Osteocyte (in vitro differentiated cells): ENCODE measurements around the gene CFAP46. TPM values are rescaled to one million over a fixed set of nuclear protein-coding genes. Genes with fewer than 3 reads are reported as not detected.

Source experiments
- DNase-seq: peaks from one replicate; pipeline ENCODE4 v3.0.0; 2021; ENCODE audit warnings: mixed read lengths; ENCODE audit not compliant: unreplicated experiment; ENCODE audit errors: extremely low spot score
- H3K27ac Mint-ChIP-seq: one replicate; pipeline ENCODE4 v1.8.0; 2021; ENCODE audit warnings: mild to moderate bottlenecking, mixed read lengths; ENCODE audit not compliant: unreplicated experiment
- H3K27me3 Mint-ChIP-seq: one replicate; pipeline ENCODE4 v1.8.0; 2021; ENCODE audit warnings: mixed read lengths; ENCODE audit not compliant: unreplicated experiment
- H3K36me3 Mint-ChIP-seq: one replicate; pipeline ENCODE4 v1.8.0; 2021; ENCODE audit warnings: mixed read lengths; ENCODE audit not compliant: unreplicated experiment
- H3K4me1 Mint-ChIP-seq: one replicate; pipeline ENCODE4 v1.8.0; 2021; ENCODE audit warnings: mixed read lengths; ENCODE audit not compliant: unreplicated experiment
- H3K4me3 Mint-ChIP-seq: one replicate; pipeline ENCODE4 v1.8.0; 2021; ENCODE audit warnings: mild to moderate bottlenecking, moderate library complexity, mixed read lengths; ENCODE audit not compliant: unreplicated experiment
- H3K9me3 Mint-ChIP-seq: one replicate; pipeline ENCODE4 v1.8.0; 2021; ENCODE audit warnings: mixed read lengths; ENCODE audit not compliant: unreplicated experiment
- CTCF ChIP-seq: fragments of 200-600 bp; sonication (generic); IDR thresholded peaks from 2 replicates; pipeline ENCODE4 v1.5.0; 2021; ENCODE audit warnings: antibody characterized with exemption, mild to moderate bottlenecking, moderate library complexity
- total RNA-seq: library from RNA; stranded (reverse); gene quantifications from 2 replicates; pipeline ENCODE4 v1.2.1, GENCODE V29; 2021

CFAP46 gene
- total RNA-seq, 1 donor from 2014 or later: 0.56 TPM

- TF ChIP-seq CTCF: no peak
- no peak overlapping the region for H3K27ac Mint-ChIP-seq
- H3K36me3 Mint-ChIP-seq: no peaks in the 10 kb centered on the region
- DNase-seq: no peak
- H3K4me1 Mint-ChIP-seq: no peaks in the 10 kb centered on the region
- peaks cover 33% of the 10 kb centered on the region for H3K27me3 Mint-ChIP-seq
- H3K4me3 Mint-ChIP-seq: no peak overlapping the region
- peaks cover 16% of the 10 kb centered on the region for H3K9me3 Mint-ChIP-seq
Observed at GRCh38 chr10:132901351-132901750, 41.0 kb downstream of the CFAP46 start.

GRCh38 chr10:132900211-132900756, 42.1 kb downstream of the CFAP46 start:
- H3K4me3 Mint-ChIP-seq: no peak overlapping the region
- DNase-seq: no peak
- TF ChIP-seq CTCF: no peak
- H3K27me3 Mint-ChIP-seq: peaks cover 34% of the 10 kb centered on the region
- H3K36me3 Mint-ChIP-seq: no peaks in the 10 kb centered on the region
- no peak overlapping the region for H3K27ac Mint-ChIP-seq
- H3K9me3 Mint-ChIP-seq: peaks cover 13% of the 10 kb centered on the region
- no peaks in the 10 kb centered on the region for H3K4me1 Mint-ChIP-seq

- peaks cover 37% of the 10 kb centered on the region for H3K27me3 Mint-ChIP-seq
- no peak overlapping the region for H3K27ac Mint-ChIP-seq
- H3K9me3 Mint-ChIP-seq: peaks cover 8% of the 10 kb centered on the region
- no peaks in the 10 kb centered on the region for H3K4me1 Mint-ChIP-seq
- H3K36me3 Mint-ChIP-seq: no peaks in the 10 kb centered on the region
- TF ChIP-seq CTCF: no peak
- no peak overlapping the region for H3K4me3 Mint-ChIP-seq
- DNase-seq: no peak
Observed at GRCh38 chr10:132899751-132900065, 42.7 kb downstream of the CFAP46 start.

GRCh38 chr10:132899054-132899750, 43.2 kb downstream of the CFAP46 start:
- no peaks in the 10 kb centered on the region for H3K36me3 Mint-ChIP-seq
- peaks cover 40% of the 10 kb centered on the region for H3K27me3 Mint-ChIP-seq
- no peak for TF ChIP-seq CTCF
- no peak overlapping the region for H3K27ac Mint-ChIP-seq
- H3K9me3 Mint-ChIP-seq: peaks cover 6% of the 10 kb centered on the region
- no peak for DNase-seq
- no peak overlapping the region for H3K4me3 Mint-ChIP-seq
- H3K4me1 Mint-ChIP-seq: no peaks in the 10 kb centered on the region

GRCh38 chr10:132898391-132899053, 43.8 kb downstream of the CFAP46 start:
- Mint-ChIP-seq H3K36me3 (no peaks in the 10 kb centered on the region), H3K4me1 (no peaks in the 10 kb centered on the region), H3K4me3 (no peak overlapping the region), H3K27ac (no peak overlapping the region), H3K27me3 (peaks cover 47% of the 10 kb centered on the region), H3K9me3 (peaks cover 6% of the 10 kb centered on the region)
- DNase-seq: no peak
- no peak for TF ChIP-seq CTCF
